ENCODE measurements around the gene CDKN2C.

GRCh38 chr1:50942334-50942733, 27.7 kb upstream of the CDKN2C start:
- TF ChIP-seq POLR2A (IDR thresholded peaks at IDR 0.05) (no peak), CTCF (IDR thresholded peaks at IDR 0.05) (no peak), POLR2AphosphoS5 (IDR thresholded peaks at IDR 0.05) (no peak)

Data from breast epithelium (tissue), 3 donors.